CD4-positive, alpha-beta T cell treated with Interleukin-21 for 1 hour (primary cell): ENCODE data around the gene PNPO.
A peak's percentile ranks its signal among the peaks of the same experiment; 100 is the strongest.

Source experiments
- DNase-seq: peaks from one replicate; pipeline ENCODE4 v3.0.0-alpha.2; 2020

Gene PNPO

DNA sequence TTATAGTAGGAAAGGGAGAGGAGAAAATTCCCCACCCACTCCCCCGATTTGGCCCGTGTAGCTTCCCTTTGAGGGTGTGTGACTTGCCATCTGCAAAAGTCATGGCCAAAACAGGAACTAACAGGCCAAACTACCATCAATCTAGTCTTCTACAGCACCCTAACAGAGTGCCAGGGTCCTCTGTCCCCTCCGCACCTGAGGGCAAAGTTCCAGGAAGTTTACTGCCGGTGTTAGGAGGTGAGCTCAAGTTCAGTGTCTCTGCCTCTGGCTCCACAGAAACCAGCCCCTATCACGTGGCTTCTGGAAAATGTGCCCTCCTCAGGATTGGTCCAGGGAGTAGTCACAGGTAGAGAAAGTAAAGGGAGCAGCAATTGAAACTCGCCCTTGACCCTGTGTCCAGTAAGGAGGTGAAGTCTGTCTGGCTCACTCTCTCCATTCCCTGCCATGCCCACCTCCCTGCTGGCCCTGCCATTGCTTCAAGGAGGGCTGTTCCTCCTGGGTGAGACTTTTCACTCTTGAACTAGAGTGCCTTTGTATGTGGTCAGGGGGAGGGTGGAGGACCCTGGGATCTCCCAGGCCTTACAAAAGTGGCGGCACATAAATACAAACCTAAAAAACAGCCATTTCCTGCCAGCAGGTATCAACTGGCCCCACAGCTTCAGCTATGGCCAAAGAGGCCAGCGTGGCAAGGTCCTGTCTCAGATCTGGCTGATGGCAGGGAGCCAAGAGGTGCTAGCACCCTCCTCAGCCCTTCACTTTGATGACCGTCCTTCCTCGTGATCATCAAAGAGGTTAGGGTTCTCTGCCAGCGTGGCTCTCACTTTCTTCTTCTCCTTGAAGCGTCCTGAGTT lies 11.0 kb downstream of the PNPO start:
- no peak for DNase-seq

DNA sequence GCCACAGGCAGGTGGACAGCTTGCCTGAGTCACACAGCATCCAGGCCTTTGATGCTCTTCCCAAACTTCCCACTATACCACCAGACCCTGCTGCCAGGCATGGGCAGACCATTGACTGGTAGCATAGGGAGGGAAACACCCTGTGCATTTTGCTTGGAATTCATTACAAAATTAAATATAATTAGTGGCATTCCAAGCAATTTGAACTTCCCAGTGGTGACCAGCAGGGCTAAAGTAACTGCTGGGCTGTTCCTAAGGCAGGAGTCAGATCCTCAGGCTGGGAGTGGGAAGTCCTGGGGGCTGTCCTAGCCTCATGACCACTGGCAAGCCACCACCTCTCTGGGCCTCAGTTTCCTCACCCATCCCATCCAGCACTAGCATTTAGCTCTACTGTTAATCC lies 12.5 kb downstream of the PNPO start:
- no peak for DNase-seq

DNA sequence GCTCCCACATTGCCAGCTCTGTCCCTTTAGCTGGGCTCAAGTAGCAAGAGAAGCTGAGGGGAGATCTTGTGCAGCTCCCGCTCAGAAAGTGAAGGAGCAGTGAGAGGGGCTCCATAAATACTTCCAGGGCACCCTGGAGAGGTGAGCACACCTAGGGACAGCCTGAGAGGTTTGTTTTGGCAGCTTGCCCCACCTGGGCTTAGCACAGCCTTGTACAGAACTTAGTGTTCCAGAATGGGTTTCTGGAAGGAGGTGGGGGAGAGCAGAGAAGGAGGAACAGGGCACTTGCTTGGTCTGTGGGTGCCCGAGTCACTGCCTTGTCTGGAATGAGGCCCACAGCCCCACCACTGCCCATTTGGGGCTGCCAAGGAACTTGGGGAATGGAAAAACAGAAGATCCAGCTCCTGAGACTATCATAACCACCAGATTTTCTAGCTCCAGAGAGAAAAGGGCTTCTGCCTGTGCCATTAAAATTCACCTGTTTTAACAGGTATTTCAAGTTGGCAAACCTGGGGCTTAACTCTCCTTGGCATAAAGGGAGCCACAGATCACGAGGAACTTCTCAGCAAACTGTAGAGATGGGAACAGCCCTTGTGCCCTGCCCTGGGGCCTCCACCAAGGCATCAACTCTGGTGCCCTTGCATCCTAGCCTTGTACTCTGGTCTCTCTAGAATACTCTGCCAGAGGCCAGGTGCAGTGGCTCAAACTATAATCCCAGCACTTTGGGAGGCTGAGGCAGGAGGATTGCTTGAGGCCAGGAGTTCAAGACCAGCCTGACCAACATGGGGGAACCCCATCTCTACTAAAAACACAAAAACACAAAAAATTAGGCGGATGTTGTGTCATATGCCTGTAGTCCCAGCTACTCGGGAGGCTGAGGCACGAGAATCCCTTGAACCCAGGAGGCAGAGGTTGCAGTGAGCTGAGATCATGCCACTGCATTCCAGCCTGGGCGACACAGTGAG lies 14.4 kb downstream of the PNPO start:
- DNase-seq: no peak

DNA sequence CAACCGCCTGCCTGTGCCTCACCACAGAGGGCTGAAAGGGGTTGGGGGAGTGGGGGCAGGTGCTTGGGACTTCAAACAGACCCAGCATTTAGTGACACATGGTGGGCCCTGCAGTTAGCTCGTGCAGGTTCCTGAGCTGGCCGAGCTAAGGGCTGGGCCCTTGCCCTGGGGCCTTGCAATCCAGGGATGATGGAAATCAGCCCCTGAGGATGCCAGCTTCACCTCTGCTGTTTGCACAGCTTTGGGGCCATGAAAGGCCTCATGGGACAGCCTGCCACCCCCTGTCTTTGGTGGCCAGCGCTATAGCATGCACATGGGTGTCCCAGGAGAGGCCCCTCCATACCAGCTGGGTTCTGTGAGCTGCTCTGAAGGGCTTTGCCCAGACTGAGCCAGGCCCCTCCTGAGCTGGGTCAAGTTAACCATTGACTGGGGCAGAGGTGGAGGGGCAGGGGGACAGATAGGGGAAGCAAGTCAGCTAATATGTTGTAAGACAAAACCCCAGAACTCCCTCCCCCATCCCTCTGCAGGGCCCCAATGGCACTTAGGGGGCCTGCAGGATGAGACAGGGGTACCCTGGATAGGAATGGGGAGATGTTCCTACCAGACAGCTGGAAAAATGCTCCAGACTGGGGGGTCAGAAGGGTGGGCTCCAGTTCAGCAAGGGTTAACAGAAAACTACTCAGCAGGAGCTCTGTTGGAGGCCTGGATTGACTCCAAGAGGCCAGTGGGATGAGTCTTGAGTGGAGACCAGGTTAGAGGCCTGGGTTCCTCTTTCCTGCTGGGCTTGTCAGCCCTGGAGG lies 15.6 kb downstream of the PNPO start:
- no peak for DNase-seq

DNA sequence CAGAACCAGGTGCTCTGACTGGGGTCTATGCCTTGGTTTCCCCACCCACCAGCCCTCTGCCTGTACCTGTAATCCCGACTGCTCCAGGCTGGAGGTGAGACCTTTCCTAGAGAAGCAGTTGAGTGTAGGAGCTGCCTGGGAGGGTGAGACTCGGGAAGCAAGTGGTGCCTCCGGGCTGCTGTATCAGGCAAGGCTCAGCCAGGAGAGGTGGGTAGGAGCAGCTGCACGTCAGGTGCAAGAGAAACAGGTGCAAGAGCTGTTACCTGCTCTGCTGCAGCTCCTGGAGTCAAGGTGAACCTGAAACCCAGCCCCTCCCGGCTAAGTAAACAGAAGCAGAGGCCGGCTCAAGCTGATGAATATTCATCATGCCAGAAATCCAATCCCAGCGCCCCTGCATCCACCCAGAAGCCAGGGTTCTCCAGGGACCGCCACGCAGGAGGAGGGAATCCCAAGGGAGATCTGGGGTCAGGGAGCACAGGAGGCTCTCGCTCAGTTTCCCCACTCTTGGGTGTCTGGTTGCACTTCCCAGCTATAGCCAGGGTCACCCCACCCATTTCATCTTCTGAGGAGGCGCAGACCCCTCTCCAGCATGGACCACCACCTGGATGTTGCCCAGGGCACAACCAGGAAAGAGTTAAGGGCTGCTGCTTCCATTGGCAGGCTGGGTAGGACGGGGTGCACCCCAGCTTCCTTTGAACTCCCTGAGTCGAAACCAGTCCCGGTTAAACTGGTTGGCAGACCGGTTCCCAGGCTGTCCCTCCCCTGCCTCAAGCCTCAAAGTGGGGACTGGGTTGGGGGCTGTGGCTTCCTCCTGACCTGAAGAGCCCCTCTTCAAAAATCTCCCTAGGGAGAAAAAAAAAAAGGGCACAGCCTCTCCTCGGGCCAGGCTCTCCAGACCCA lies 16.5 kb downstream of the PNPO start, which contains the start of gene PRR15L:
Gene PRR15L (minus strand): TSS at position 293 of the 900 bp plus-strand sequence. CDS start 4,649 bp downstream, outside the sequence.
- DNase-seq: no peak

DNA sequence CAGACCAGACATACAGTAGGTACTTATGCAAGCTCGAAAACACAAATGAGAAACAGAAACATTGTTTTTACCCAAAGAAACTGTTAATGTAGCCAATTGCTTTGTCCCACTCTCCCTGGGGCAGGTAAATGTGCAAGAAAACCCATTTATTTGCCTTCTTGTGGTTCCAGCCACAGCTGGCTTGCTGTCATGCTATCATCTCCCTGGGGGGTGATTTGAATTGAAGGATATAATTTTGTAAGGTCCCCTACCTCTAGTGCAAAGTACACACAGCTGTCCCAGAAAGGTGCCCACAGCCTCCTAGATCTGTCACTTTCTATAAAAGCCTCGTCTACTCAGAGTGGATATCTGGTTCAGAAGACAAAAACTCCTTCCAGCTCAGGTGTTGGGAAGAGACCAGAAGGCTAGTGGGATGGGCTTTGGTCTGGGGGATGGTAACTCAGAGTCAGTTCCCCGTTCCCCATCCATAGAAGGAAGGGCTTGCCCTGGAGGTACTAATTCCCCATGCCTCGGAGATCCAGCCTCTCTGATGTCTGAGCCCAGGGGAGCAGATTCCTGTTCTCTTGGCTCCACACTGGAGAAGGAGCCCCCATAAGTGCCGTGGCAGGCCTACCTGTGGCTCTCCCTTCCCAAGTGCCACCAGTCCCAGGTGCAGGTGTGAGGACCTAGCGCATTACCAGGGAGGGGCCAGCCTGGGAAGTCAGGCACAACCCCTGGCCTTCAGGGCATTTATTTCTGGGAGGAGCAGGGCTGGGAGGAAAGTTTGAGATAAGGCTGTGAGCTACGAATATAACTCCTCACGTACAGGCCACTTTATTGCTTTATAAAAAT lies 18.7 kb downstream of the PNPO start:
- no peak for DNase-seq

DNA sequence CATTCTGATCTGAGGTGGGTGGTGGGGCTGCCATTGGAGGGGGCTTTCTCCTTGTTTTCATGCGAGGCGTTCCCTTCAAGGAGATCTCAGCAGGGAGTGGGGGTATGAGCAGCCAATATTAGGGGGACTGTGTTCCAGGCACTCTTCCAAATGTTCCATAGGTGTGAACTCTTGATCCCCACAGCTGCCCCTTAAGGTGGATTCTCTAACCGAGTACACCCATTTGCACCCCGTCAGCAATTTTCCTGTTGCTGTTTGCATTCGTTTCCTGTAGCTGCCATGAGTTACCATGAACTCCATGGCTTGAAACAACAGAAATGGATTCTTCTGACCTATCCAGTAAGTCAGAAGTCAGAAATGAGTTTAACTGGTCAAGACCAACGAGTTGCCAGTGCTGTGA lies 20.0 kb downstream of the PNPO start:
- no peak for DNase-seq

DNA sequence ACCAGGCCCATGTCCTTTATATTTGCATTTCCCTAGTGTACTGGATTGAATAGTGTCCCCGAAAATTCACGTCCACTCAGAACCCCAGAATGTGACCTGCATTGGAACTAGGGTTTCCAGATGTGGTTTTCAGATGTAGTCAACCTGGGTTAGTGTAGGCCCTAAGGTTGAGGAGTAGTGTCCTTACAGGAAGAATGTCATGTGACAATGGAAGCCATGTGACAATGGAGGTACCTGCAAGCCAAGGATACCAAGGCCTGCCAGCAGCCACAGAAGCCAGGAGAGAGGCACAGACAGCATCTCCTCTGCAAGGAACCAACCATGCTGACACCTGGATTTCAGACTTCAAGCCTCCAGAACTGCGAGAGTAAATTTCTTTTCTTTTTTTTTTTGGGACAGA lies 21.5 kb downstream of the PNPO start:
- DNase-seq: no peak

DNA sequence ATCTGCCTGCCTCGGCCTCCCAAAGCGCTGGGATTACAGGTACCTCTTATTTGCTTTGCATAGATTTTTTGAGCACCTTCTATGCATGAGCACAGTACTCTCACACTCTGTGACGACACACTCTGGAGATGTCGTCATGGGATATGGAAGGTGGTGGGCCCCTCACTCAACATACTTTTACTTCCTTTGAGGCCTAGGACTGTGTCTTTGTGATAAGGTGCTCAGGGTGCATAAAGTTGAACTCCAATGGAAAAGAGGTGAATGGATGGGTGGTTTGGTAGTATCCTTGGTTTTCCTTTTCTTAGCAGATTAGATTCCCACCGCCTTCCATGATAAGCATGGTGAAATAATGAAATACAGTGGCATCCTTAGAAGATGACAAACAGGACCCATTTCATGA lies 23.5 kb downstream of the PNPO start:
- no peak for DNase-seq

DNA sequence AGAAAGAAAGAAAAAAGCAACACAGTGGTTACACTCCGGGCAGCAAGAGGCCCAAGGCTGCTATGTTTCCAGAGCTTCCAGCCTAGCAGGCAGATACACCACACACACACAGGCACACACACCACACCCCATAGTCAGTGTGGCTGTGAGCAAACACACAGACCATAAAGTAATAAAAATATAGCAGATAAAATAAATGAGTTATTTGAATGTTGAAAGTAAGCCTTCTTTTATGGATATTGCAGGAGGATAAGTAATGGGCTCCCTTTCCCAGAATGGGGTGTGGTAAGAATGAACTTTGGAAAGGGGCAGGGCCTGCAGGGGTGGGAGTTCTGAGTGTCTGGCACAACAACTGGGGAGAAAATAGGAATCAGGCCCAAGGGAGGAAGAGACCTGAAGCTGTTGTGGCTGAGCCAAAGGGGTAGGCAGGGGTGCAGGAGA lies 24.7 kb downstream of the PNPO start:
- no peak for DNase-seq

DNA sequence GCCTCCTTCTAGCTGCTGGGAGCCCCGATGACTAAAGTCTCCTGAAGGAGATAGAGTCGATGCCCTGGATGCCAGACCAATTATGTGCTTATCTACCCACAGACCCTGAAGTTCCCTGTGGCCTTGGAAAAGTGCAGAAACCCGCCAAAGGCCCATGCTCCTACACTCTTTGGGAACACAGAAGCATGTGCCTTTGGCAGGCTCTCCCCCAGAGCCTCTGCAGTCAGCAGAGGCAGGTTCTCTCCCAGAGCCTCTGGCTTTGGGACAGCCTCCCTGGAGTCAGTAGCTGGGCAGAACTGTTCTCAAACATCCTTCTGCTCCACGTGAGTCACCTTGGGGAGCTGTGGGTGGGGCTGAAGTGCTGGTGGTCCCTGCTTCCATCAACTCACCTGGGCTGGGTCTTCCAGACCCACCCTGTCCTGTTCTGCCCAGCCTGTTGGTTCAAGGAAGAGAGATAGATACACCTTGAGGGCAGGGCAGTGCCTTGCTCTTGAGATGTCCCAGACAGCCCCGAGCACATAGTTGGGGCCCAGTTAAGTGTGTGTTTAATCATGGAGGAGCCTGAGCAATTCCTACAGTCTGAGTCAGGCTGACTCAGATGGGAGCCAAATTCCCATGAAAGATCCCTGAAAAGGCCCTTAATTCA lies 26.4 kb downstream of the PNPO start:
- no peak for DNase-seq

DNA sequence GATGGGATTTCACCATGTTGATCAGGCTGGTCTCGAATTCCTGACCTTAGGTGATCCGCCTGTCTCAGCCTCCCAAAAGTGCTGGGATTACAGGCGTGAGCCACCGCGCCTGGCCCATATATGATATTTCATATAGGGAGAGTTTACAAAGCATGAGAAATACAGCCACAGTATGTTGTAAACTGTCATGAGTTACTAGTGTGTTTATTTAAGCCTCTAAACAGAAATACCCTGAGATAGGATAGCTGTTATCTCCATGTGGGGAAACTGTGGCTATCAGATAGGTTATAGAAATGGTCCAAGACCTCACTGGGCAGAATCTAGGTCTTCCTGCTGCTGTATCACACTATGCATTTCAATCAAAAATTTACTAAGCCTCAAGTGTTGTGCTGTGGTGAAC lies 27.5 kb downstream of the PNPO start:
- no peak for DNase-seq

DNA sequence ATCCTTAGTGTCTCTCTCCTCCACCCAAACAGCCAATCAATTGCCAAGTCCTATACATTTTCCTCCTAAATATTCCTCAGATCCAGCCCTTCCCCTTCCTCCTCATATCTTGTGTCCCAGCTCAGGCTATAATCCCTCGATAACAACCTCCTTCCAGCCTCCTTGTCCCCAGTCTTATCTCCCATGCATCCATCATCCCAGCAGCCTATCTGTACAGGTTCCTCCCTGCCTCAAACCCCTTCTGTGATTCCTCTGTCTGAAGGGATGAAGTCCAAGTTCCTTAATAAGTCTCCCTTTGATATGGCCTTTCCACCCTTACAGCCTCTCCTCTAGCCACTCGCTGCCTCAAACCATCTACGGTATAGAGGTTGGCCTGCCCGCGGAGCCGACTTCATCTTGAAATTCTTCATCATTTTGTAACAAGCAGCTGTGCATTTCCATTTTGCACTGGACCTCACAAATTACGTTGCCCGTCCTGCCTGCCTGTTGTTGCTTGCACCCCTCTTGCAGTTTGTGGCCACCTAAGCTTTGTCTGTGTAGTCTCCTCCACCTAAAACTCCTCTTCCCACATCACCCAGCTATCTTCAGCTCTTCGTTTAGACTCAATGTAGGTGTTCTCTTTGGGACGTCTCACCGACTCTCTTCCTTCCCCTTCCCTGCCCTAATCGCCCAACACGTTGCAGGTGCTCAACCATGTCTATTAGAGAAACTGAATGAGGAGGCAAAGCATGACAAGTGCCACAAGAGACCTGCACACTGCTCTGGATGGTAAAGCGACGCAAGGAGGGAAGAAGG lies 28.8 kb downstream of the PNPO start:
- DNase-seq: no peak

DNA sequence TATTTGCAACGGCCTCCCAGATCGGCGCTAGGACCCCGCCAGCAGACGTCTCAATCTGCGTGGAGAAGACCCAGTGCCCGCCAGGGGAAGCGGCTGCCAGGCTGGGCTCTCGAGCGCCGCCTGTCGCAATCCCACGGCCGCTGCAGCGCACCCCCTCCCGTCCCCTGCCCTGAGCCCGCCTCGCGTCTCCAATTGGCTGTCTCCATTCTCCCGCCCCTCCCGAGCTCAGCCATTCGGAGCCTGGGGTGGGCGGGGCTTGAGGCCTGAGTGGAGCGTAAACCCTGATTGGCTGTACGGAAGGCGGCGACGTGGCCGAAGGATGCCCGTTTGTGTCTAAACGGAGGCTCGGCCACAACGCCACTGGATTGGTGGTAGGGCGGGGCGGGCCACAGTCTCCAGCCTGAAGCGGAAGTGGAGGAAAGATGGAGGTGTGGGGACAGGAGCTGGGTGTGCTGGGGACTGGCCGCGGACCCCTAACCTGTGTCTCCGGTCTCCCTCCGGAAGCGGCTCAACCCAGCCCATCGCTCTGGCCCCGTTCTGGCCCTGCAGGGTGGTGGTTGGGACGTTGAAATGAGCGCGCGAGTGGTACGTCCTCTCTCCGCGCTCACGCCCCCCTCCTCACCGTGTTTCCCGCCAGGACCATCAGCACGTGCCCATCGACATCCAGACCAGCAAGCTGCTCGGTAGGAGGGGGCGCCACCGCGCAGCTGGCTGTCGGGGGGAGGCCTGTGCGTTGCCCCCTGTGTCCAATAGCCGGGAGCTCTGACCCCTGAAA lies 29.5 kb downstream of the PNPO start, which contains the start of gene CDK5RAP3:
Gene CDK5RAP3 (plus strand): TSS at position 389 of the 775 bp plus-strand sequence. CDS start 34 bp downstream, at position 423.
- DNase-seq: peak; percentile 99

DNA sequence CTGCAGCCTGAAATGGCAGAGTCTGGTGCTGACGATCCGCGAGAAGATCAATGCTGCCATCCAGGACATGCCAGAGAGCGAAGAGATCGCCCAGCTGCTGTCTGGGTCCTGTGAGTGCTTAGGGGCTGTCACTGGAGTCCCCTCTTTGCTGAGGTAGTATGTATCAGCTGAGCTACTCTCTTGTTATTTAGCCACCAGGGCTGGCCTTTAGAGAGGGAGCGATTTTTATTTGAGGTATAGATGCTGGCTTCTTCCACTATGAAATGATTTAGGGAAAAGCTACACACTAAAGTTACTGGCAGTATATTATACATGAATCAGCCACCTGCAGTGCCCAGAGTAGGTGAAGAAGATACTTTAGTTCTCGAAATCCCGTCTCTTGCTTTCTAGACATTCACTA lies 32.2 kb downstream of the PNPO start:
- DNase-seq: no peak

DNA sequence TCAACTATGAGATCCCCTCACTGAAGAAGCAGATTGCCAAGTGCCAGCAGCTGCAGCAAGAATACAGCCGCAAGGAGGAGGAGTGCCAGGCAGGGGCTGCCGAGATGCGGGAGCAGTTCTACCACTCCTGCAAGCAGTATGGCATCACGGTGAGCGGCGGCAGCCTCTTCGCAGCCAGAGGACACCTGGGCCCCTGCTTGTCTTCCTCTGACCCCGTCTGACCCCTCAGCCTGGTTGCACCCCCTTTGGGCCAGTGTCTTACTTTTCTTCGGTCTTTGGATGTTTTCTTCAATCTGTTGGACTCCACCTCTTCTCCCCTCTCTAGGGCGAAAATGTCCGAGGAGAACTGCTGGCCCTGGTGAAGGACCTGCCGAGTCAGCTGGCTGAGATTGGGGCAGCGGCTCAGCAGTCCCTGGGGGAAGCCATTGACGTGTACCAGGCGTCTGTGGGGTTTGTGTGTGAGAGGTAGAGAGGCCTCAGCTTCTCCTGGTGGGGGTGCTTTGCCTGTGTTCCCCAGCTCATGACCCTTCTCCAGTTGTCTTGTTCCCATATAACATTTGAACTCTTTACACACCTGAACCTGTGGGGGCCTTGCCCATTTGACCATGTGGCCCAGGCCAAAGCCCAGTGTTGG lies 33.9 kb downstream of the PNPO start:
- no peak for DNase-seq

DNA sequence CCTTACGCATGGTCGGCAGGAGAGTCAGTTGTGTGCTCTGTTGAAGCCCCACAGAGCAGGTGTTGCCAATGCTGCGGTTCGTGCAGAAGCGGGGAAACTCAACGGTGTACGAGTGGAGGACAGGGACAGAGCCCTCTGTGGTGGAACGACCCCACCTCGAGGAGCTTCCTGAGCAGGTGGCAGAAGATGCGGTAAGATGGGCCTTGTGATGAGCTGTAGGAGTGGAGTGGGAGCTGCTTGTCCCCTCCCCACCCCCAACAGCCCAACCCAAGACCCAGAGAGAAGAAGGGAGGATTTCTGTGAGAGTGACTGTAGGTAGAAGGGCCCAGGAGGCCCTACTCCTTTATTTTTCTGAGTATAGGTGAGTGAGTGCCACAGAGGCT lies 34.4 kb downstream of the PNPO start:
- no peak for DNase-seq

DNA sequence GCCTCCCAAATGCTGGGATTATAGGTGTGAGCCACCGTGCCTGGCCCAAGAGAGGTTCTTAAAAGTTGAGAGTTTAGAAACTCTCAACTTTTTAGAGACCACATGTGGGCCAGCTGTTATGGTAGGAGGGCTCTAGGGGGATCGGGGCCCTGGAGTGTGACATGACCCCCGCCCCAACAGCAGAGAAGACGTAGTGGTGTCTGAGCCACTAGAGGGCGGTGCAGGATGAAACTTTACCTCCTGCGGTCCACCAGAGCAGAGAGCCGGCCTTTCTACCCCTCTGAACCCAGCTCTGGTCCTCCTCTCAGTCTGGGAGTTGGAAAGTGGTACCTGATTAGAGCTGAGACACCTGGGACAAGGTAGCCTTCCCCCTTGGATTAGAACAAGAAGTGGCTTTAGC lies 37.0 kb downstream of the PNPO start:
- peak; percentile 54 for DNase-seq
